Ishikawa (cell line): ENCODE results near the gene EXOC4.

ENCODE experiments used
- CEBPB ChIP-seq: IDR thresholded peaks from 2 replicates; pipeline ENCODE4 v1.6.1; 2012
- CREB1 ChIP-seq: IDR thresholded peaks from 2 replicates; pipeline ENCODE4 v1.6.1; 2012; ENCODE audit warnings: low read depth
- EGR1 ChIP-seq: IDR thresholded peaks from 2 replicates; pipeline ENCODE4 v1.6.1; 2012
- EP300 ChIP-seq: IDR thresholded peaks from 2 replicates; pipeline ENCODE4 v1.6.1; 2012; ENCODE audit warnings: borderline replicate concordance
- FOXM1 ChIP-seq: IDR thresholded peaks from 2 replicates; pipeline ENCODE4 v1.6.1; 2012; ENCODE audit warnings: low read depth, borderline replicate concordance
- MAX ChIP-seq: IDR thresholded peaks from 2 replicates; pipeline ENCODE4 v1.6.1; 2012
- NFIC ChIP-seq: IDR thresholded peaks from 2 replicates; pipeline ENCODE4 v1.6.1; 2012
- REST ChIP-seq: IDR thresholded peaks from 2 replicates; pipeline ENCODE4 v1.6.1; 2012; ENCODE audit warnings: low read depth, mild to moderate bottlenecking
- TAF1 ChIP-seq: IDR thresholded peaks from 2 replicates; pipeline ENCODE4 v1.6.1; 2012; ENCODE audit warnings: low read depth, mild to moderate bottlenecking
- YY1 ChIP-seq: IDR thresholded peaks from 2 replicates; pipeline ENCODE4 v1.6.1; 2012; ENCODE audit warnings: low read depth

DNA sequence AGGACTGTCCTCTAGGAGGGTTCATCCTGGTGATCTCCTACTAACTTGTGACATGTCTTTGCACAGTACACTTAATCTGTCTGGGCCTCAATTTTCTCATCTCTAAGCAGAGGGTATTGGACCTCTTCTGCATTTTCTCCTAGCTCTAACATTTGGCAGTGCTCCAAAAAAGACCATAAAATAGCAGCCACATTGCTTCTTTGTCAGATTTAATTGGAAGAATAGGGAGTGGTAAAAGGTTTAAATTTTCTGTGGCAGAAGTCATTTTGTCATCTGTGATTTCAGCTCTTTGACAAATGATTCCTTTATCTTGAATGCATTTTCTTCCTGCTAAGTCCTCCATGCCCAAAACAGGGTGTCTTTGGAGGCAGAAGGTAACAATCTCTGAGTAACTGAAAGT is 584.3 kb downstream of the EXOC4 start:
- TF ChIP-seq TAF1 (no peak), REST (no peak), EGR1 (no peak), CEBPB (no peak), EP300 (no peak), CREB1 (no peak), NFIC (no peak), YY1 (no peak), FOXM1 (no peak), MAX (no peak)
